K562 (cell line): ENCODE data around the gene OCIAD1.

ENCODE experiments used
- CHD2 ChIP-seq: IDR thresholded peaks from 2 replicates; pipeline ENCODE4 v1.6.1; 2011; ENCODE audit warnings: low read depth, low read length
- E2F1 ChIP-seq: sonication (generic); formaldehyde crosslinking; IDR thresholded peaks from 2 replicates; pipeline ENCODE4 v1.8.1; 2023; ENCODE audit warnings: mild to moderate bottlenecking, missing genetic modification reagents, moderate library complexity
- FOXP4 ChIP-seq: sonication (generic); formaldehyde crosslinking; IDR thresholded peaks from 2 replicates; pipeline ENCODE4 v1.8.0; 2022; ENCODE audit warnings: mild to moderate bottlenecking, missing genetic modification reagents, borderline replicate concordance
- GTF3C2 ChIP-seq: IDR thresholded peaks from 3 replicates; pipeline ENCODE4 v1.6.1; 2011; ENCODE audit warnings: borderline replicate concordance, mild to moderate bottlenecking, moderate library complexity; ENCODE audit not compliant: insufficient read length; ENCODE audit errors: extremely low read depth
- HDGF ChIP-seq: fragments of 450-650 bp; IDR thresholded peaks from 2 replicates; pipeline ENCODE4 v1.6.1; 2016
- SETDB1 ChIP-seq: IDR thresholded peaks from one replicate; pipeline ENCODE4 v1.6.1; 2012; ENCODE audit warnings: low read length, control low read depth, inconsistent platforms
- SMC3 ChIP-seq: conservative IDR thresholded peaks from 2 replicates; pipeline ENCODE4 v1.6.1; 2011; ENCODE audit warnings: low read depth, low read length, improper control_type of control experiment; ENCODE audit not compliant: insufficient read depth
- ZNF253 ChIP-seq: fragments of 250-450 bp; sonication (Bioruptor Pico); conservative IDR thresholded peaks from 2 replicates; pipeline ENCODE4 v1.6.1; 2021; ENCODE audit warnings: mild to moderate bottlenecking
- ZNF277 ChIP-seq: fragments of 250-450 bp; sonication (Bioruptor Pico); IDR thresholded peaks from 2 replicates; pipeline ENCODE4 v1.8.0; 2022; ENCODE audit warnings: inconsistent platforms, mild to moderate bottlenecking, moderate library complexity, borderline replicate concordance
- ZNF707 ChIP-seq: fragments of 250-450 bp; sonication (Bioruptor Pico); conservative IDR thresholded peaks from 2 replicates; pipeline ENCODE4 v1.8.0; 2022; ENCODE audit warnings: inconsistent platforms, mild to moderate bottlenecking, moderate library complexity
- TF ChIP-seq, protein P1 (sequence below), 3 experiments: IDR thresholded peaks in 2 of 3; conservative IDR thresholded peaks in 1 of 3; 2 replicates each; pipeline ENCODE4 v1.5.1; 2011 to 2012; ENCODE audit warnings: low read length in 3 of 3, mild to moderate bottlenecking in 3 of 3, control low read depth in 2 of 3, improper control_type of control experiment in 1 of 3, inconsistent platforms in 1 of 3, low read depth in 1 of 3, mixed read lengths in 1 of 3, moderate library complexity in 1 of 3; ENCODE audit not compliant: insufficient read depth in 2 of 3
- TF ChIP-seq, protein P2 (sequence below): sonication (generic); formaldehyde crosslinking; IDR thresholded peaks from 2 replicates; pipeline ENCODE4 v1.8.0; 2023; ENCODE audit warnings: missing genetic modification reagents, mild to moderate bottlenecking, borderline replicate concordance

GRCh38 chr4:48827622-48828021 is 3.3 kb upstream of the OCIAD1 start:
- TF ChIP-seq FOXP4 (CRISPR knock-in tag) (no peak), SETDB1 (no peak), GTF3C2 (no peak), ZNF253 (CRISPR knock-in tag) (no peak), CHD2 (no peak), ZNF707 (CRISPR knock-in tag) (no peak), E2F1 (CRISPR knock-in tag) (no peak), ZNF277 (CRISPR knock-in tag) (no peak), HDGF (no peak), SMC3 (no peak)
- TF ChIP-seq, protein P1, sequence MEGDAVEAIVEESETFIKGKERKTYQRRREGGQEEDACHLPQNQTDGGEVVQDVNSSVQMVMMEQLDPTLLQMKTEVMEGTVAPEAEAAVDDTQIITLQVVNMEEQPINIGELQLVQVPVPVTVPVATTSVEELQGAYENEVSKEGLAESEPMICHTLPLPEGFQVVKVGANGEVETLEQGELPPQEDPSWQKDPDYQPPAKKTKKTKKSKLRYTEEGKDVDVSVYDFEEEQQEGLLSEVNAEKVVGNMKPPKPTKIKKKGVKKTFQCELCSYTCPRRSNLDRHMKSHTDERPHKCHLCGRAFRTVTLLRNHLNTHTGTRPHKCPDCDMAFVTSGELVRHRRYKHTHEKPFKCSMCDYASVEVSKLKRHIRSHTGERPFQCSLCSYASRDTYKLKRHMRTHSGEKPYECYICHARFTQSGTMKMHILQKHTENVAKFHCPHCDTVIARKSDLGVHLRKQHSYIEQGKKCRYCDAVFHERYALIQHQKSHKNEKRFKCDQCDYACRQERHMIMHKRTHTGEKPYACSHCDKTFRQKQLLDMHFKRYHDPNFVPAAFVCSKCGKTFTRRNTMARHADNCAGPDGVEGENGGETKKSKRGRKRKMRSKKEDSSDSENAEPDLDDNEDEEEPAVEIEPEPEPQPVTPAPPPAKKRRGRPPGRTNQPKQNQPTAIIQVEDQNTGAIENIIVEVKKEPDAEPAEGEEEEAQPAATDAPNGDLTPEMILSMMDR (IDR thresholded peaks at IDR 0.05 in 2 of 3, conservative IDR thresholded peaks at IDR 0.05 in 1 of 3; ENCODE audit: insufficient read depth in 2 of 3, low read depth in 1 of 3, low read length in 3 of 3): no peak
- TF ChIP-seq, protein P2, sequence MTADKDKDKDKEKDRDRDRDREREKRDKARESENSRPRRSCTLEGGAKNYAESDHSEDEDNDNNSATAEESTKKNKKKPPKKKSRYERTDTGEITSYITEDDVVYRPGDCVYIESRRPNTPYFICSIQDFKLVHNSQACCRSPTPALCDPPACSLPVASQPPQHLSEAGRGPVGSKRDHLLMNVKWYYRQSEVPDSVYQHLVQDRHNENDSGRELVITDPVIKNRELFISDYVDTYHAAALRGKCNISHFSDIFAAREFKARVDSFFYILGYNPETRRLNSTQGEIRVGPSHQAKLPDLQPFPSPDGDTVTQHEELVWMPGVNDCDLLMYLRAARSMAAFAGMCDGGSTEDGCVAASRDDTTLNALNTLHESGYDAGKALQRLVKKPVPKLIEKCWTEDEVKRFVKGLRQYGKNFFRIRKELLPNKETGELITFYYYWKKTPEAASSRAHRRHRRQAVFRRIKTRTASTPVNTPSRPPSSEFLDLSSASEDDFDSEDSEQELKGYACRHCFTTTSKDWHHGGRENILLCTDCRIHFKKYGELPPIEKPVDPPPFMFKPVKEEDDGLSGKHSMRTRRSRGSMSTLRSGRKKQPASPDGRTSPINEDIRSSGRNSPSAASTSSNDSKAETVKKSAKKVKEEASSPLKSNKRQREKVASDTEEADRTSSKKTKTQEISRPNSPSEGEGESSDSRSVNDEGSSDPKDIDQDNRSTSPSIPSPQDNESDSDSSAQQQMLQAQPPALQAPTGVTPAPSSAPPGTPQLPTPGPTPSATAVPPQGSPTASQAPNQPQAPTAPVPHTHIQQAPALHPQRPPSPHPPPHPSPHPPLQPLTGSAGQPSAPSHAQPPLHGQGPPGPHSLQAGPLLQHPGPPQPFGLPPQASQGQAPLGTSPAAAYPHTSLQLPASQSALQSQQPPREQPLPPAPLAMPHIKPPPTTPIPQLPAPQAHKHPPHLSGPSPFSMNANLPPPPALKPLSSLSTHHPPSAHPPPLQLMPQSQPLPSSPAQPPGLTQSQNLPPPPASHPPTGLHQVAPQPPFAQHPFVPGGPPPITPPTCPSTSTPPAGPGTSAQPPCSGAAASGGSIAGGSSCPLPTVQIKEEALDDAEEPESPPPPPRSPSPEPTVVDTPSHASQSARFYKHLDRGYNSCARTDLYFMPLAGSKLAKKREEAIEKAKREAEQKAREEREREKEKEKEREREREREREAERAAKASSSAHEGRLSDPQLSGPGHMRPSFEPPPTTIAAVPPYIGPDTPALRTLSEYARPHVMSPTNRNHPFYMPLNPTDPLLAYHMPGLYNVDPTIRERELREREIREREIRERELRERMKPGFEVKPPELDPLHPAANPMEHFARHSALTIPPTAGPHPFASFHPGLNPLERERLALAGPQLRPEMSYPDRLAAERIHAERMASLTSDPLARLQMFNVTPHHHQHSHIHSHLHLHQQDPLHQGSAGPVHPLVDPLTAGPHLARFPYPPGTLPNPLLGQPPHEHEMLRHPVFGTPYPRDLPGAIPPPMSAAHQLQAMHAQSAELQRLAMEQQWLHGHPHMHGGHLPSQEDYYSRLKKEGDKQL (CRISPR knock-in tag): no peak
